GM23338 (cell line): ENCODE measurements around the gene FAM25A. TPM values are rescaled to one million over a fixed set of nuclear protein-coding genes. Genes with fewer than 3 reads are reported as not detected.

Experiments used
- ATAC-seq: fragments of 200-7000 bp; cut with Tn5 transposase; 3 replicates; pipeline ENCODE4 v1.9.1; 2020
- DNase-seq: peaks from one replicate; pipeline ENCODE4 v3.0.0-alpha.2; 2015; ENCODE audit warnings: low spot score
- H2AFZ ChIP-seq: fragments of 200-600 bp; sonication (generic); 2 replicates; pipeline ENCODE4 v1.8.0; 2016; ENCODE audit warnings: antibody characterized with exemption, mild to moderate bottlenecking, moderate library complexity
- H3F3A ChIP-seq: fragments of 200-600 bp; sonication (generic); replicated peaks from 2 replicates; pipeline ENCODE4 v1.8.0; 2017; ENCODE audit warnings: antibody characterized with exemption, mixed run types, low read depth
- H3K27ac ChIP-seq: fragments of 200-600 bp; sonication (generic); 2 replicates; pipeline ENCODE4 v1.6.1; 2016; ENCODE audit warnings: low read depth
- H3K27me3 ChIP-seq: fragments of 200-600 bp; sonication (generic); 2 replicates; pipeline ENCODE4 v1.8.0; 2016; ENCODE audit warnings: mild to moderate bottlenecking, mixed run types, moderate library complexity; ENCODE audit not compliant: insufficient read depth
- H3K36me3 ChIP-seq: fragments of 200-600 bp; sonication (generic); 2 replicates; pipeline ENCODE4 v1.8.0; 2016; ENCODE audit warnings: mild to moderate bottlenecking; ENCODE audit not compliant: insufficient read depth
- H3K4me1 ChIP-seq: fragments of 200-600 bp; sonication (generic); 2 replicates; pipeline ENCODE4 v1.8.0; 2016; ENCODE audit warnings: mild to moderate bottlenecking, moderate library complexity; ENCODE audit not compliant: insufficient read depth
- H3K4me2 ChIP-seq: fragments of 200-600 bp; sonication (generic); 2 replicates; pipeline ENCODE4 v1.7.1; 2017; ENCODE audit warnings: mixed run types
- H3K4me3 ChIP-seq: fragments of 200-600 bp; sonication (generic); 2 replicates; pipeline ENCODE4 v1.6.1; 2016; ENCODE audit warnings: mixed run types
- H3K79me2 ChIP-seq: fragments of 200-600 bp; sonication (generic); replicated peaks from 2 replicates; pipeline ENCODE4 v1.8.0; 2017; ENCODE audit warnings: mild to moderate bottlenecking; ENCODE audit not compliant: insufficient read depth
- H3K9me2 ChIP-seq: fragments of 200-600 bp; sonication (generic); 2 replicates; pipeline ENCODE4 v1.8.0; 2017; ENCODE audit not compliant: insufficient read depth
- H4K20me1 ChIP-seq: fragments of 200-600 bp; sonication (generic); replicated peaks from 2 replicates; pipeline ENCODE4 v1.8.0; 2017; ENCODE audit warnings: mild to moderate bottlenecking; ENCODE audit not compliant: insufficient read depth
- H3K27ac Mint-ChIP-seq: 2 replicates; pipeline ENCODE4 v1.8.0; 2020; ENCODE audit warnings: inconsistent platforms, mild to moderate bottlenecking, moderate library complexity, mixed read lengths
- H3K27me3 Mint-ChIP-seq: 3 replicates; pipeline ENCODE4 v1.8.0; 2022; ENCODE audit warnings: low read depth, mild to moderate bottlenecking, moderate library complexity, mixed read lengths, inconsistent platforms; ENCODE audit not compliant: insufficient read depth, poor library complexity
- H3K36me3 Mint-ChIP-seq: 3 replicates; pipeline ENCODE4 v1.8.0; 2021; ENCODE audit warnings: low read depth, mild to moderate bottlenecking, inconsistent platforms, moderate library complexity, mixed read lengths
- H3K4me1 Mint-ChIP-seq: 3 replicates; pipeline ENCODE4 v1.8.0; 2020; ENCODE audit warnings: mild to moderate bottlenecking, inconsistent platforms, mixed read lengths
- H3K4me3 Mint-ChIP-seq: 3 replicates; pipeline ENCODE4 v1.8.0; 2021; ENCODE audit warnings: moderate library complexity, mild to moderate bottlenecking, inconsistent platforms, mixed read lengths
- H3K9me3 Mint-ChIP-seq: 3 replicates; pipeline ENCODE4 v1.8.0; 2020; ENCODE audit warnings: moderate library complexity, mild to moderate bottlenecking, inconsistent platforms, mixed read lengths
- CREB1 ChIP-seq: fragments of 250-450 bp; sonication (Bioruptor Pico); IDR thresholded peaks from 2 replicates; pipeline ENCODE4 v1.5.0; 2020; ENCODE audit warnings: low read depth, mild to moderate bottlenecking, moderate library complexity
- CTCF ChIP-seq, 2 experiments: fragments of 200-600 bp in 1 of 2; sonication (generic) in 1 of 2; conservative IDR thresholded peaks; 2 replicates each; pipeline versions ENCODE4 v1.5.1 to v1.6.1; 2016 to 2017; ENCODE audit warnings: antibody characterized with exemption in 2 of 2, low read depth in 2 of 2, mild to moderate bottlenecking in 2 of 2, moderate library complexity in 1 of 2
- ETS1 ChIP-seq: IDR thresholded peaks from 2 replicates; pipeline ENCODE4 v1.6.1; 2016; ENCODE audit warnings: antibody characterized with exemption
- EZH2 ChIP-seq: fragments of 200-600 bp; sonication (generic); IDR thresholded peaks from one replicate; pipeline ENCODE4 v1.8.0; 2017; ENCODE audit warnings: antibody characterized with exemption, mild to moderate bottlenecking, low read depth; ENCODE audit not compliant: unreplicated experiment
- EZH2phosphoT487 ChIP-seq: fragments of 200-600 bp; sonication (generic); IDR thresholded peaks from one replicate; pipeline ENCODE4 v1.8.1; 2018; ENCODE audit warnings: antibody characterized with exemption; ENCODE audit not compliant: unreplicated experiment
- JUNB ChIP-seq: IDR thresholded peaks from one replicate; pipeline ENCODE4 v1.6.1; 2016; ENCODE audit warnings: antibody characterized with exemption; ENCODE audit not compliant: unreplicated experiment
- NANOG ChIP-seq: IDR thresholded peaks from 2 replicates; pipeline ENCODE4 v1.6.1; 2016; ENCODE audit warnings: antibody characterized with exemption, borderline replicate concordance
- POLR2AphosphoS5 ChIP-seq: IDR thresholded peaks from 2 replicates; pipeline ENCODE4 v1.6.1; 2016; ENCODE audit warnings: antibody characterized with exemption, low read depth
- REST ChIP-seq: IDR thresholded peaks from one replicate; pipeline ENCODE4 v1.6.1; 2018; ENCODE audit warnings: antibody characterized with exemption; ENCODE audit not compliant: unreplicated experiment
- STAT1 ChIP-seq: IDR thresholded peaks from one replicate; pipeline ENCODE4 v1.6.1; 2016; ENCODE audit warnings: antibody characterized with exemption; ENCODE audit not compliant: unreplicated experiment
- ZNF114 ChIP-seq: fragments of 250-450 bp; sonication (Bioruptor Pico); IDR thresholded peaks from 2 replicates; pipeline ENCODE4 v1.5.0; 2020; ENCODE audit warnings: mild to moderate bottlenecking, moderate library complexity
- ZNF331 ChIP-seq: fragments of 250-450 bp; sonication (Bioruptor Pico); IDR thresholded peaks from 2 replicates; pipeline ENCODE4 v1.5.0; 2020; ENCODE audit warnings: low read depth, mild to moderate bottlenecking, moderate library complexity
- ZNF462 ChIP-seq: fragments of 250-450 bp; sonication (Bioruptor Pico); IDR thresholded peaks from 2 replicates; pipeline ENCODE4 v1.5.0; 2020; ENCODE audit warnings: mild to moderate bottlenecking, moderate library complexity
- polyA plus RNA-seq: library from polyadenylated mRNA; unstranded; fragments of >200 nt; fragmentation: Nextera tagmentation; extraction: Ambion mirVana; gene quantifications from 2 replicates; pipeline ENCODE4 v1.2.1, GENCODE V29; 2016
- total RNA-seq: library from RNA; depleted of rRNA; stranded (reverse); fragments of >200 nt; shearing (Covaris generic); gene quantifications from 2 replicates; pipeline ENCODE4 v1.2.3, GENCODE V29; 2014

Gene FAM25A
- total and polyA plus RNA-seq, 2 experiments from 2014 or later, result not detected

- Mint-ChIP-seq H3K9me3 (no peaks in the 10 kb centered on the region), H3K36me3 (peaks cover 50% of the 10 kb centered on the region), H3K27me3 (no peaks in the 10 kb centered on the region), H3K4me1 (no peaks in the 10 kb centered on the region), H3K27ac (peak overlapping the region; percentile 59; the same call in 1 of the 2 replicates), H3K4me3 (no peak overlapping the region)
- TF ChIP-seq CREB1 (CRISPR knock-in tag) (no peak), POLR2AphosphoS5 (no peak), REST (no peak), NANOG (no peak), CTCF (conservative IDR thresholded peaks at IDR 0.05; ENCODE audit: low read depth in 2 of 2) (no peak), ZNF331 (CRISPR knock-in tag) (no peak), ZNF114 (no peak), STAT1 (no peak), ETS1 (no peak), EZH2 (no peak), ZNF462 (CRISPR knock-in tag) (no peak), JUNB (no peak), EZH2phosphoT487 (no peak)
- ATAC-seq (no peak), DNase-seq (no peak)
- Histone ChIP-seq H3K4me1 (no peaks in the 10 kb centered on the region), H3K9me2 (no peaks in the 10 kb centered on the region), H2AFZ (no peak overlapping the region), H4K20me1 (peaks cover 5% of the 10 kb centered on the region; the same call in 1 of the 2 replicates), H3F3A (no peaks in the 10 kb centered on the region), H3K36me3 (peaks cover 32% of the 10 kb centered on the region), H3K4me3 (no peak overlapping the region), H3K27ac (no peak overlapping the region), H3K79me2 (no peaks in the 10 kb centered on the region), H3K4me2 (no peak overlapping the region), H3K27me3 (no peaks in the 10 kb centered on the region)
Observed at GRCh38 chr10:87066178-87066577, 46.1 kb downstream of the FAM25A start.
